Cardiac septum (tissue), 1 donor: ENCODE data around the gene MTMR10. TPM values are rescaled to one million over a fixed set of nuclear protein-coding genes. Genes with fewer than 3 reads are reported as not detected.

Experiments used
- DNase-seq: peaks from one replicate; pipeline ENCODE4 v3.0.0-alpha.2; 2020; ENCODE audit warnings: low spot score
- intact Hi-C: fragments of 100-400 bp; cut with DNase I; formaldehyde crosslinking; loops from one replicate; pipeline ENCODE4 v1.14.0; 2022
- total RNA-seq: library from RNA; stranded (reverse); fragmentation: NEBNext Ultra II Directional; extraction: Animal tissue kit (Norgen Biotek cat#: 25700); gene quantifications from one replicate; pipeline ENCODE4 v1.2.1, GENCODE V29; 2021
- donor health status: DM: no; HTN: no; CAD: no.

MTMR10 gene
- total RNA-seq, 1 donor from 2014 or later: 27.5 TPM

DNA sequence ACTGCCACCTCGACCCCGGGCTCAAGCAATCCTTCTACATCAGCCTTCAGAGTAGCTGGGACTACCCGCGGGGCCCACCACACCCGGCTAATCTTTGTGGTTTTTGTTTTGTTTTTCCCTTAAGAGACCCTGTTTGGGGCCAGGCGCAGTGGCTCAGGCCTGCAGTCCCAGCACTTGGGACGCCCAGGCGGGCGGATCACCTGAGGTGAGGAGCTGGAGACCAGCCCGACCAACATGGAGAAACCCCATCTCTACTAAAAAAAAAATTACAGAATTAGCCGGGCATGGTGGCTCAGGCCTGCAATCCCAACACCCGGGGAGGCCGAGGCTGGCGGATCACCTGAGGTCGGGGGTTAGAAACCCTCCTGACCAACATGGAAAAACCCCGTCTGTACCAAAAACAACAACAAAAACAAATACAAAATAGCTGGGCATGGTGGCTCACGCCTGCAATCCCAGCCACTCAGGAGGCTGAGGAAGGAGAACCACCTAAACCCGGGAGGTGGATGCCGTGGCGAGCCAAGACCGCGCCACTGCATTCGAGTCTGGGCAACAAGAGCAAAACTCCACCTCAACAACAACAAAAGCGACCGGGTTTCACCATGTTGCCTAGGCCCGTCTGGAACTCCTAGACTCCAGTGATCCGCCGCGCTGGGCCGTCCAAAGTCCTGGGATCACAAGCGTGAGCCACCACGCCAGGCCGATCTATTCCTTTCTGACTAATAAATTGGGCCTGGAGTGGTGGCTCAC lies 95.8 kb downstream of the MTMR10 start:
- no peak for DNase-seq
- intact Hi-C loops: no loop called here

DNA sequence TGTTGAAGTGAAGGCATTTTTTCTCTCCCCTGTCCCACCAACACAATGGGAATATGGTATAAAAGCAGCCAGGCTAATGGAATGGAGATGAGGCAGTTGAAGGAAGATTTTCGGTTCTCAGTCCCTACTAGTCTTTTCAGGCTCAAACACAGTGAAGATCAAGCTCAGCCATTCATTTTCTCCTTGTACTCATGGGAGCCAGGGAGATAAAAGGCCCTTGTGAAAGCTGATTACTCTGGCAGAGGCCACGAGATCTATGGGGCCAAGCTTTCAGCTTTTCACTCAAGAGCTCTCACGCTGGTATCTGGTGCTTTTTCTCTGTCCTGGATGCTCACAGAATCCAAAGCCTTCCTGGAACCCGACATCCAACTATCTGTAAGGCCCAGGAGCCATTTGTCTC lies 102.2 kb downstream of the MTMR10 start:
- intact Hi-C loops: no loop called here
- DNase-seq: no peak

Other genes starting within 250 kb of the MTMR10 start
- 15.9 TPM for gene FAN1, start 87.7 kb downstream of the MTMR10 start, total RNA-seq
- not detected for gene TRPM1, start 110.1 kb upstream of the MTMR10 start, total RNA-seq